Dedifferentiated amniotic fluid mesenchymal stem cell (primary cell): ENCODE measurements around the gene SMIM13.

Experiments
- DNase-seq: peaks from one replicate; pipeline ENCODE4 v3.0.0-alpha.2; 2016; ENCODE audit errors: extremely low spot score

The SMIM13 gene

GRCh38 chr6:11121851-11122250 is 28.2 kb downstream of the SMIM13 start:
- DNase-seq = no peak

- no peak for DNase-seq
Observed at GRCh38 chr6:11122380-11122779, 28.7 kb downstream of the SMIM13 start.

- DNase-seq = no peak
Observed at GRCh38 chr6:11123978-11124377, 30.3 kb downstream of the SMIM13 start.

DNA sequence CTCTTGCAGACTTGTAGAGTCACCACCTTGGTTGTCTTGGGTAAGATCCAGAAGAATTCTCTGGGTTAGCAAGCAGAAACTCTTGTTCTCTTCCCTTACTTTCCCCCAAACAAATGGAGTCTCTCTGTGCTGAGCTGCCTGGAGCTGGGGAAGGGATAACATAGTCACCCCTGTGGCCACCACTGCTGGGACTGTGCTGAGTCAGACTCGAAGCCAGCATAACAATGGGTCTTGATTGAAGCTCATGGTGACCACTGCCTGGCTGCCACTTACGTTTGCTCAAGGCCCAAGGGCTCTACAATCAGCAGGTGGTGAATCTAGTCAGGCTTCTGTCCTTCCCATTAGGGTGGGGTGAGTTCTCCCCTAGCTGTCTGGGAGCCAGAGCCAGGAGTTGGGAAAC is 33.2 kb downstream of the SMIM13 start:
- DNase-seq = no peak

DNA sequence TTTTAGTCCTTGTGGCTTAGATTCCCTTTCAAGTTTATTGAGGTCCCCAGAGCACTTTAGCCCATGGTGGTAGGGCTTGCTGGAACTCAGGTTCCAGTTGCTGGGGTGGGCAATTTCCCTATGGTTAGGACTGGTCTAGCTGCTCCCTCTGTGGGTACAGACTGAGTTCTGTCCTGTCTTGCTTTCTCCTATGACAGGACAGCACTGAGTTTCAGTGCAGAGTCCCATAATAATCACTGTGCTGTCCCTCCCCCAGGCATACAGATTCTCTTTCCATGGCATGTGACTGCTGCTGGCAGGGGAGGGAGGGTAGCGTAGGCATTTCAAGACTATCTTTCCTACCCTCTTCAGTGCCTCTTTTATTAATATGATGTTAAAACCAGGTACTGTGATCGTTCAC is 35.0 kb downstream of the SMIM13 start:
- DNase-seq = no peak

DNA sequence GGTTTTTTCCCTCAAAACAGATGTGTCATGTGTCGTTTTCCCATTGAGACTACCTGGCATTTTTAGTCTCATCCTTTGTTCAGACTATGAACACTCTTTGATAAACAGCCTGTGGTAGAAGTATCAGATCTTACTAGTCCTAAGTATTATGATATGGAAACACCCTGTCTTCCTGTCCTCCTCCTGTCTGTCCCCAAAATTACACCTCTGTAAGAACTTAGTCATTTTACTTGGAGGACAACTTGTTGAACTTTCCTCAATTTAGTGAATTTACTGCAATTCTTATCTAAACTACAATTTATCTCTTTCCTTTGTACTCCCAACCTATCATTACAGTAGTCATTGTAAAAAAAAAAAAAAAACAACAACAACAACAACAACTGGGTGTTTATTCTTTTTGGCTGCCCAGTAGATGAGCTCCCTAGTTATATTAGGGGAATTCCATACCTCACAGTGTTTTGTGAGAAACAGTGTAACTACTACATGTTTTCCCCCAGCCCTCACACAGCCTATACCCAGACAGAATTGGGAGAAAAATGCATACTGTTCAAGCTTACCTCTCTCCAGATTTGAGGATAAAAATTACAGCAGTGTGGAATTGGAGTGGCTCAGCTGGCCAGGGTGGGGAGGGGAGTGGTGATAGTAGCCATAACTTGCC is 36.4 kb downstream of the SMIM13 start:
- no peak for DNase-seq

- no peak for DNase-seq
Observed at GRCh38 chr6:11130605-11131004, 37.0 kb downstream of the SMIM13 start.

DNA sequence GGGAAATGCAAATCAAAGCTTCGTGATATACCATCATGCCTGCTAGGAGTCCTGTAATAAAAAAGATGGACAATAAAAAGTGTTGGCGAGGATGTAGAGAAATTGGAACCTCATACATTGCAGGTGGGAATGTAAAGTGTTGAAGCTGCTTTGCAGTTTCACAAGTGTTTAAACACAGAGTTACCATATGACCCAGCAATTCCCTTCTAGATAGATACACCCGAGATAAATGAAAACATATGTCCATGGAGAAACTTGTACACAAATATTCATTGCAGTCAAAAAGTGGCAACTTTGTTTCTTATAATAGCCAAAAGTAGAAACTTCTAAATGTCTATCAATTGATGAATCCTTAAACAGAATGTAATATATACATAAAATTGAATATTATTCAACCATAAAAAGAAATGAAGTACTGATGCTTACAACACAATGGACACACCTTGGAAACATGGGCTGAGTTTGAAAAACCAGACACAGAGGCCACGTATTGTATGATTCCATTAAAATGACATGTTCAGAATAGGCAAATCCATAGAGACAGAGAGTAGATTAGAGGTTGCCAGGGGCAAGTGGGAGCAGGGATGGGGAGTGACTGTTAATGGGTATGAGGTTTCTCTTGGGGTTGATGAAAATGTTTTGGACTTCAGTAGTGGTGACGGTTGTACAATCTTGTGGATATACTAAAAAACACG is 38.7 kb downstream of the SMIM13 start:
- DNase-seq = no peak

DNA sequence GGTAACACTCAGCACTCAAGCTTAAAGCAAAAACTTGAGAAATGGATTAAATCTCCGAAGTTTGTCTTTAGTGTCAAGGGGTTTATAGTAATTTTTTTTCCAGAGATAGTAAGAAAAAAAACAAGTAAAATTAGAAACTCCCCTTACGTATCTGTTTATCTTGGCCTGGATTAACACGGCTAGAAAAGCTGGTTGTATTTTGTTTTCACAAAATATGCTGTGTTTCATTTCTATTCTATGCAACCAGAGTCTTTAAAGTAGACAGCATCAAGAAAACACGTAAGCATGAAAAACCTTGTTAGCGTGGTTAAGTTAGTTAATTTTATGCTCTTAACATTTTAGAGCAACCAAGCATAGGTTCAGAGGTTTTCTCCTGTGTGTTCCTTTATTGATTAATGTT is 39.6 kb downstream of the SMIM13 start:
- no peak for DNase-seq

DNA sequence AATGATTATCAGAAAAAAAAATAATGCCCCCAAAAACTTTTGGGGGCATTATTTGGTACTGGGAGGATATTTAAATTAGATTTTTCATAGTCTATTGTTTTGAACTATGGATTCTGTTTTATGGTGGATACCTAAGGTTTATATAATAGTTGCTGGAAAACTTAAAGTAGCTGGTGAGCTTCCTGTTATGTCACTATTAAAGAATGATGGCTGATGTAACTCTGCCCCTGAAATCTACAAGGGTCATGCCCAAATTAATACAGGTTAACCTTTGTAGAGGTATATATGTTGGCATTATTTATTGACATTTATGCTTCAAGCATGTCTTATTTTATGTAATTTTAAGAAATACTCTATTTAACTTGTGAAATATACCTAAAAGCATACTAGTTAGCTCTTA is 43.2 kb downstream of the SMIM13 start:
- no peak for DNase-seq

- DNase-seq = no peak
Observed at GRCh38 chr6:11139051-11139960, 45.7 kb downstream of the SMIM13 start.

- DNase-seq = no peak
Observed at GRCh38 chr6:11140056-11140455, 46.4 kb downstream of the SMIM13 start.

DNA sequence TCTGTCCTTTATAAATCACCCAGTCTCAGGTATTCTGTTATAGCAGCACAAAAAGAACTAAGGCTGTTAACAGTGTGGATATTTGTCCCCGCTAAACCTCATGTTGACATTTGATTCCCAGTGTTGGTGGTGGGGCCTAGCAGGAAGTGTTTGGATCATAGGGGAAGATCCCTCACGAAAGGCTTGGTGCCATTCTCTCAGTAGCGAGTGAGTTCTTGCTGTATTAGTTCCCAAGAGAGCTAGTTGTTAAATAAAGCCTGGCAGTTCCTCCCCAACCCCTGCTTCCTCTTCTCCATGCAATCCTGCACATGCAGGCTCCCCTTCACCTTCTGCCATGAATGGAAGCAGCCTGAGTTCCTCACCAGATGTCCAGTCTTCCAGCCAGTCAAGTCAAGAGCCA is 47.7 kb downstream of the SMIM13 start:
- DNase-seq = no peak

- DNase-seq = no peak
Observed at GRCh38 chr6:11142296-11143027, 48.8 kb downstream of the SMIM13 start.

GRCh38 chr6:11143394-11144371 is 50.0 kb downstream of the SMIM13 start:
- no peak for DNase-seq

GRCh38 chr6:11144393-11144851 is 50.8 kb downstream of the SMIM13 start:
- peak; percentile 58 for DNase-seq

DNA sequence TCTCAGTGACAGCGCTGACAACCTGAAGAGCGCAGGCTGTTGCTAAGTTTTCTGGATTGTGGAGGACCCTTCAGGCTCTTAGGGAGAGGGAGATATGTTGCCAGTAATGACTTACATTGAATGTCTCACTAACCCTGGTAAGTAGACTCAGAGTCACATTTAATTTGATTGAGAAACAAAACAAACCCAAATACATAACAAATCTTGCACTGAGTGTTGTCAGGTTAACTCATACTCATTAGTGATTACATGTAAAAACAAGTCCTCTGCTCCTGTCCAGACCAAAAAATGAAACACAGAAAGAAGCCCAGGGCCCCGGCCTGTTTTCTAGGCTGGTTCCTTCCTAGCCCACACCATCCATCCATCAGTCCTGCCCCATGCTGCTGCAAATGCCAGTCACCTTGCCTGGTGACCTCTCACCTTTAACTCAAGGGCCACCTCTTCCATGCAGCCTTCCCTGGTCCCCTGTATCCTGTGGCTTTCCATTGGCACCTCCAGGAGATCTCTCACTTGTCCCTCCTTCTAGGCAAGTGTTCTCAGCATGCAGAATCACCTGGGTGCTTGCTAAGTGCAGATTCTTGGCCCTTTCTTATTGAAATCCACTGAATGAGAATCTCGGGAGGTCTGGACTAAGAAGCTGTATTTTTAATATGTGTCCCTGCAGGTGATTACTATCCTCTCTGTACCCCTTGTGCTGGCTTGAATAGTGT is 52.6 kb downstream of the SMIM13 start:
- no peak for DNase-seq

DNA sequence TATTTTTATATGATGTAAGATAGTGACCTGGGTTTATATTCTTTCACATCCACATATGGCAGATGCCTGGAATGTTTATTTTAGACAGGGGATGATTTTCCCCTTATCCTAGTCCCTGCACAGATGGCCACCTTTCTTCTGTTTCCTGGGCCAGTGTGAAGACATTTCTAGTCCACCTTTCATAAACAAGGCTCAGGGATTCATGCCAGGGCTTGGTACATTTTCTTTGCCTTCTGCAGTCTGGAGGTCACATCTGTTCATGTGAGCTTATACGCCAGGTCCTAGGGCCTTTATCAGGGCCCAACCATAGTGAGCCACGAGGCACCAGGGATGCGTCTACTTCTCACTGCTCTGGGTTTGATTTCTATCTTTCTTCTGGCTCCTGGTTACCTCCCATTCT is 55.9 kb downstream of the SMIM13 start:
- no peak for DNase-seq

GRCh38 chr6:11151488-11151887 is 57.9 kb downstream of the SMIM13 start:
- DNase-seq = no peak

GRCh38 chr6:11152581-11152980 is 58.9 kb downstream of the SMIM13 start:
- no peak for DNase-seq
